Stimulated activated CD8-positive, alpha-beta memory T cell treated with anti-CD3 and anti-CD28 coated beads, Interleukin-2, amount 100 ng/mL, for 1 hour (primary cell): ENCODE results near the gene CRYGS.
"Not testable (repeated sequence)": the region's sequence is repeated elsewhere in the genome, so short reads cannot be mapped to it uniquely, and the experiment has no call there.

Experiments
- DNase-seq, 2 donors: peaks; one replicate each; pipeline ENCODE4 v3.0.0-alpha.2; 2020; ENCODE audit warnings: low read depth in 2 of 2

CRYGS gene

GRCh38 chr3:186544281-186544680 lies at the start of gene CRYGS:
Gene CRYGS, minus strand, starts transcription at chr3:186544380. Its CDS starts 54 bp downstream, at chr3:186544326.
- DNase-seq, result no peak

DNA sequence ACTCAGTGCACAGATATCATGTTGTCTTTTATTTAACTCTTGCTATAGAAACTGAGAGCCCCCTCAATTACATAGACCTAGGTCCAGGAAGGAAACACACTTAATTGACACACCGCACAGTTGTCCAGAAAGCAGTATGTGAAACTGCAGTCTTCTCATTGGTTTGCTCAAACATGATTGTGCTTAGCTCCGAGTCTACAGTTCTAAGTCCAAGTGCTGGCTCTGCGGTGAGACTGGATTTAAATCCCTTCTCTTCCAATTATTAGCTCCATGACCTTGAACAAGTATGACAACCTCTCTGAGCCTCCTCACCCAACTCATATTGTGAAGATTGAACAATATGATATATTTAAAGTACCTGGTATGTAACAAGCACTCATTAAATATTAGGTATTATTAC lies 49.7 kb upstream of the CRYGS start:
- no peak for DNase-seq

DNA sequence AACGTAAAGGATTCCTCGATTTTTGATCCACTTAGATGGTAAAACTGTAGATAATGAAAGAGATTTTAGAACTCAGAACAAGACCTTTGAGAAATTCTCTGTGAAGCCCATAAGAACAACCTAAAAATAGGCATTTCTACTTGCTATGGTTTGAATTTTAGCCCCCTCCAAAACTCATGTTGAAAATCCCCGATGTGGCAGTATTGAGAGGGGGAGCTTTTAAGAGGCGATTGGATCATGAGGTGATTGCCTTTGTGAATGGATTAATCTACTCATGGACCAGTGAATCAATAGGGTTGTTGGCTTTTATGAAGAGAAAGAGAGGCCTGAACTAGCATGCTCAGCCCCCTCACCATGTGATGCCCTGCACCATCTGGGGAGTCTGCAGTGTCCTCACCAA lies 48.5 kb upstream of the CRYGS start:
- DNase-seq, result no peak

DNA sequence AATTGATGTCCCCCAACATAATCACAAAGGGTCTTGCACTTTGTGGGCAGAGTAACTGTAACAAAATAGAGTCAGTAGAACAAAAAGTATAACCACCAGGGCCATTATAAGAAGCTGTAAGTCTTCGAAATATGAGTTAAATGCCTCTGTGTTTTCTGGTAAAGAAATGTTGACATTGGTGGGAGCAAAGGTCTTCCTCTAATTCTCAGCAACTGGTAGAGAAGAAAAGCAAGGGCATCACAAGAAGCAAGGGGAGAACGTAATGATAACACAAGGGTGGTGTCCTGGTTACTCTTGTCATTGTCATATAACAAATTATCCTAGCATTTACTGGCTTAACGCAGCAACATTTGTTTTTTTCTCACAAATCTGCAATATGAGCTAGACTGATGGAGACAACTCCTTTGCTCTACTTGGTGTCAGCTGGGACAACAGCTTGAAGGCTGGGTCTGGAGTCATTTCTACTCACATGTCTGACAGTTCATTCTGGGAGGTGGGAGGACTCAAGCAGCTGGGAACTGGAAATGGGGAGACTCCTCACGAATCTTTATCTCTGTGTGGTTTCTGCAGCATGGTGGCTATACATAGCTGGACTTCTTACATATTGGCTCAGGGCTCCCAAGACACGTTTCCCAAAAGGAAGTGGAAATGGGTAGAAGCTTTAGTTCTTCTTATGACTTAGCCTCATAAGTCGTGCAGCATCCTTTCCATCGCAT lies 46.6 kb upstream of the CRYGS start:
- no peak for DNase-seq

DNA sequence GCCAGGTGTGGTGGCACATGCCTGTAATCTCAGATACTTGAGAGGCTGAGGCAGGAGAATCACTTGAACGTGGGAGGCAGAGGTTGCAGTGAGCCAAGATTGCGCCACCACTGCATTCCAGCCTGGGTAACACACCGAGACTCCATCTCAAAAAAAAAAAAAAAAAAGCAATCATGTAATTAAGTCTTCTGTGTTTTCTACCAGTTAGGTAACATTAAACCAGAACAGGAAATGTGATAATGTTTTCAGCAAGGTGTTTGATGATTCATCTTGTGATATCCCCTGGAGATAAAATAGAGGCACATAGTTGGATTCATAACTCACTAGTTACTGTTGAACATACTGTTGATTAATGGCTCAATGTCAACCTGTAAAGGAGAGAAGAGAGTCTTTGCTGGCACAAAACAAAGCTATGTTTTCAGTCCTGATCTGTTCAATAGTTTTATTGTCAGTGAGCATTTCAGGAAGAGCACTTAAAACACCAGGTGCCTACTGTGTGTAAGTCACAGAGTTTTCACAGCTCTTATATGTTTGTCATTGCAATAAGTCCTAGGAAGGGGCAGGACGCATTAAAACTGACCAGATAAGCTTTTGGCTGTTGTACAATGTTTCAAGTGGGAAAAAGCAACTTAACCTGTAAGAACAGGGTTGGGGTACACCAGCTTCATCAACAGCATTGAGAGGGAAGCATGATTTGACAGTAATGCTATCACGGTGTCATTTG lies 45.8 kb upstream of the CRYGS start:
- DNase-seq, result no peak

GRCh38 chr3:186589121-186589520 lies 44.9 kb upstream of the CRYGS start:
- DNase-seq, result no peak

GRCh38 chr3:186588632-186589031 lies 44.5 kb upstream of the CRYGS start:
- DNase-seq, result no peak

- no peak for DNase-seq
Observed at GRCh38 chr3:186587183-186587582, 43.0 kb upstream of the CRYGS start.

- not testable (repeated sequence) for DNase-seq
Observed at GRCh38 chr3:186586245-186586644, 42.1 kb upstream of the CRYGS start.

GRCh38 chr3:186583831-186584230 lies 39.7 kb upstream of the CRYGS start:
- DNase-seq, result no peak

GRCh38 chr3:186582541-186582940 lies 38.4 kb upstream of the CRYGS start:
- no peak for DNase-seq

DNA sequence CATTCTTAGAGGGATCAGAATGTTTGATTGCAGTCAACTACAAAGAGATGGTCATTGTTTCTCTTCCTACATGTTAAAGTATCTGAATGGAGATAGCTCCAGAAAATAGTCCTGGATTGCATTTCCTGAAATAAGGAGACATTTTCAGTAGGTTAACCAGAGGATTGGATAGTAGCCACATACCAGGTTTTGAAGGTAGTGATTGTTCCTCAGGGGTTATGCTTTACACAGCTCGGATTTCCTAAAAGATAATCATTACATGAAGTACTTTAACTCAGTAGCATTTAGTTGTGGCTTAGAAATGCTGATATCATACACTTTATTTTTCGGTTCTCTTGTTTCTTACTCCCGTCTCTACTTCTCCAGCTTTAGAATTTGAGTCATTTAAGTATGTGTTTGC lies 36.6 kb upstream of the CRYGS start:
- DNase-seq, result no peak

DNA sequence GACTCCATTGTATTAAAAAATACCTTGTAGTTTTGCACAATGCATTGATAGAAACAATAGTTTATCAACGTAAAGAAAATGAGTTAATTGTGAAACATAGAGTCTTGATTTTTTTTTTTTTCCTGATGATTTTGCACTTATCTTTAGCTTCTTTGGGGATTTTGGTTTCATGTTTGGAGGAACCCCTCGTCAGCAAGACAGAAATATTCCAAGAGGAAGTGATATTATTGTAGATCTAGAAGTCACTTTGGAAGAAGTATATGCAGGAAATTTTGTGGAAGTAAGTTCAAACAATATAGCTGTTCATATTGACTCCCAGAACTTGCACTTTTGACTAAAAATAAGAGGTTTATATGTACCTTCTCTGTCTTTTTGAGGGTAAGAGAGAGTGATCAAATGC lies 33.3 kb upstream of the CRYGS start:
- DNase-seq, result no peak

DNA sequence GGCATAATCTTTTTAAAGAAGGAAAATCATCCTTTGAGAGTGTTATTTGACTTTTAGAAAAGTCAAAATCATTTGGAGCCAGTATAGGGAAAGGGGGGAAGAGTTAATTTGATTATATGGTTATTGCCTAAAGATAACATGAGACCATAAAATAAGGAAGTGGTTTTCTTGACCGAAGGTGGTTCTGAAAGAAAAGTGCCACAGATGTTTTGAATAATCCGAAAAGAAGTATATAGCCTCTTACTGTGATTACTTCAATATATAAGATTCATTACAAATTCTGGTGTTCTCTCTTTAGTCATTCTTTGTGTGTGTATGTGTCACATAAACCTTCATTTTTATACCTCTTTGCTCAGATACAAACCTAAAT lies 27.4 kb upstream of the CRYGS start:
- DNase-seq, result no peak

- DNase-seq, result no peak
Observed at GRCh38 chr3:186570941-186571643, 26.9 kb upstream of the CRYGS start.

DNA sequence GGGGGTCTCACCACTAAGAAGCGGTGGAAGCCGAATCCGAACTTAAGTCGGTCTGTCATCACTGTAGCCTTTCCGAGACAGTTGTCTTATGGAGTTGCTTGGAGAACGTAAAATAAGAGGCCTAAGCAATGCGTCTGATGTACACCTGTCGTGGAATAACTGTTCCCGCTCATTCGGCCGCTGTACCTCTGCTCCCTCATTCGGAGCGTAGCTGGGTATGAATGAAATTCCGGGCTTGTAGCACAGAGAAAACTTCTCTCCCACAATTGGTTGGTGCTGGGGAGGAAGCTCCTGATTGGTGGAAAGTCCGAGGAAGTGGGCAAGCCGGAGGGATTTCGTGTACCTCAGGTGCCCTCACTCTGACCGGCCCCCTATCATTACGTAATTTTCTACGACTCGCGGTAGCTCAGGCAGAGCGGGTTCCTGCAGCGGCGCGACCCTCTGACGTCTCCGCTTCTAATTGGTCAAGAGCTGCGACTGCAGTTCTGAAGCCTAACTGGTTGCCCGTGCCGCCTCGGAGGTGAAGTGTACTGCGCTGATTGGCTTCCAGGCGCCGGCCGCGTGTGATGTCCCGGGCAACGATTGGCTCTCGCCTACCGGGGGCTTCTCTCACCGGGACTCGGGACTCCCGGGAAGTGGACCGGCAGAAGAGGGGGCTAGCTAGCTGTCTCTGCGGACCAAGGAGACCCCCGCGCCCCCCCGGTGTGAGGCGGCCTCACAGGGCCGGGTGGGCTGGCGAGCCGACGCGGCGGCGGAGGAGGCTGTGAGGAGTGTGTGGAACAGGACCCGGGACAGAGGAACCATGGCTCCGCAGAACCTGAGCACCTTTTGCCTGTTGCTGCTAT lies 26.1 kb upstream of the CRYGS start, which contains the start of gene DNAJB11:
TSS of gene DNAJB11 (plus strand) at position 625 of the 845 bp plus-strand sequence. CDS start at position 803, 178 bp downstream.
- peak; percentile 97 for DNase-seq

GRCh38 chr3:186569779-186570095 lies 25.6 kb upstream of the CRYGS start:
- DNase-seq, result no peak

- DNase-seq, result not testable (repeated sequence)
Observed at GRCh38 chr3:186569361-186569760, 25.2 kb upstream of the CRYGS start.

DNA sequence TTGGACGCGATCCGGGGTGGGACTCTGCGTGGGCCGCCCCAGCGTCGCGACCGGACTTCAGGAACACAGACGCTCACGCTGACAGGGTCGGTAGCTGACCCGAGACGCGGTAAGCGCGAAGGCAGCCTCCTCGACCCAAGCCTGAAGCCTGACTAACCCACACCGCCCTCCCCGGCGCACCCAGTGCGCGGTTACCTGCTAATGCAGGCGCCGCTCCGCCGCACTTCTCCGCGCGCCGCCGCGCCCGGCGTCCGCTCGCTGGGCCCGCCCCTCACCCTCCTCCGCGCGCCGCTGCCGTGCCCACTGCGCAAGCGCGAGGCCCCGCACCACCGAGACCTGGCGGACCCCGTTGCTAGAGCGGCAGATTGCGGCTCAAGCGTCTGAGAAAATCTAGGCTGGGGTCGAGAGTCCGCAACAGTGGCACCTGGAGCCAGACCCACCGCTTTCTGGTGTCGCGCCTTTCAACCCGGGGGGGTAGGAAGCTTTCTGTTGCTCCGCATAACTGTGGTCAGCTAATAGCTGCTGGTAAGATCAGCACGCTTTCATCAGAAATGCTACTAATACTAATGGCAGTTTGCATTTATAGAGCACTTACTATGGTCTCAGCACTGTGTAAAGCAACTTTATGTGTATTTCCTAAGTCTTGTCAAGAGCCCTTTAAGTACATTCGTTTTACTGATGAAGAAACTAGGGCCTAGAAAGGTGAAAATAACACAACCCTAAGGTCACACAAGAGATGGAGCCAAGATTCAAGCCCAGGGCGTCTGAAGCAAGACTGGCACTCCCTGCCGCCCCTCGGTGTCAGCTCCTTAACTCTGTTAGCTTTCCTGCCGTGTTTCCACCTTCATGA lies 23.1 kb upstream of the CRYGS start, which contains the start of gene TBCCD1:
TSS of gene TBCCD1 (minus strand) at position 268 of the 850 bp plus-strand sequence. CDS start 3,010 bp downstream, outside the sequence.
- DNase-seq, result peak; percentile 90 to 92

- no peak for DNase-seq
Observed at GRCh38 chr3:186566772-186567071, 22.5 kb upstream of the CRYGS start.

- DNase-seq, result no peak
Observed at GRCh38 chr3:186564586-186564985, 20.4 kb upstream of the CRYGS start.
